ENCODE measurements around the gene SLC25A53. TPM values are rescaled to one million over a fixed set of nuclear protein-coding genes. Genes with fewer than 3 reads are reported as not detected.

SLC25A53 gene
- total RNA-seq, 1 donor = 7.6 TPM

DNA sequence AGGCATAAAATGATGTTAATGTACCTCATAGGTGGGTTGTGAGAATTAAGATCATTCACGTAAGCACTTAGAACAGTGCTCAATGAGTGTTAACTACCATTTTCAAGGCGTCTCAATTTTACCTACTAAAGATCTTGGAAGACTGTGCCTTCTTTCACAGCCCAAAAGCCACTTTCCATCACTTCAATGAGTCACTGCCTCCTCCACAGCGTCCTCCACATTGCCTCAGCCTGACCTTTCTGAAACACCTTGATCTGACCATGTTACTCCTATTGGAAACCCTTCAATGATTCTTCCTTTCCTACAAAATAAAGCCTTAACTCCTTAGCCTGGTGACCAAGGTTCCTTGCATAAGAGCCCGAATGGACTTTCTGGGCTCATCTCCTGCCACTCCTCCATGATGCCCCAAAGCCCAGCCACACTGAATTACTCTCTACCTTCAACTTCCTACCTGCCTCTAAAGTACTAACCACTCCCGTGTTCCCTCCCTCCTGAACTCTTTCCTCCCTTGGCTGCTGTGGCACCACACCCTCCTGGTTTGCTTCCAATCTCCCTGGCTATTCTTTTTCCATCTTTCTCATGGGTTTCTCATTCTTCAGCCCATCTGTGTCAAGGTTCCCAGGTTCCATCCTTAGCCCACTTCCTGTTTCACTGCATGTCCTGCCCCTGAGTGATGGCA lies 22.1 kb downstream of the SLC25A53 start:
- H2AFZ ChIP-seq (ENCODE audit: low read length) = no peak overlapping the region
- TF ChIP-seq, protein P1, sequence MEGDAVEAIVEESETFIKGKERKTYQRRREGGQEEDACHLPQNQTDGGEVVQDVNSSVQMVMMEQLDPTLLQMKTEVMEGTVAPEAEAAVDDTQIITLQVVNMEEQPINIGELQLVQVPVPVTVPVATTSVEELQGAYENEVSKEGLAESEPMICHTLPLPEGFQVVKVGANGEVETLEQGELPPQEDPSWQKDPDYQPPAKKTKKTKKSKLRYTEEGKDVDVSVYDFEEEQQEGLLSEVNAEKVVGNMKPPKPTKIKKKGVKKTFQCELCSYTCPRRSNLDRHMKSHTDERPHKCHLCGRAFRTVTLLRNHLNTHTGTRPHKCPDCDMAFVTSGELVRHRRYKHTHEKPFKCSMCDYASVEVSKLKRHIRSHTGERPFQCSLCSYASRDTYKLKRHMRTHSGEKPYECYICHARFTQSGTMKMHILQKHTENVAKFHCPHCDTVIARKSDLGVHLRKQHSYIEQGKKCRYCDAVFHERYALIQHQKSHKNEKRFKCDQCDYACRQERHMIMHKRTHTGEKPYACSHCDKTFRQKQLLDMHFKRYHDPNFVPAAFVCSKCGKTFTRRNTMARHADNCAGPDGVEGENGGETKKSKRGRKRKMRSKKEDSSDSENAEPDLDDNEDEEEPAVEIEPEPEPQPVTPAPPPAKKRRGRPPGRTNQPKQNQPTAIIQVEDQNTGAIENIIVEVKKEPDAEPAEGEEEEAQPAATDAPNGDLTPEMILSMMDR (IDR thresholded peaks at IDR 0.05; ENCODE audit: extremely low read depth, low read depth, low read length) = no peak
- no peaks in the 10 kb centered on the region for H3K79me2 ChIP-seq (ENCODE audit: insufficient read depth, low read length)
- H3K27me3 ChIP-seq (ENCODE audit: insufficient read depth, low read length) = no peaks in the 10 kb centered on the region
- H3K4me2 ChIP-seq (ENCODE audit: insufficient read depth, low read length) = no peak overlapping the region
- H3K4me1 ChIP-seq (ENCODE audit: insufficient read depth, low read length) = no peaks in the 10 kb centered on the region
- no peaks in the 10 kb centered on the region for H3K9me3 ChIP-seq (ENCODE audit: low read depth, low read length)
- H3K4me3 ChIP-seq (ENCODE audit: insufficient read depth, low read length) = no peak overlapping the region
- no peaks in the 10 kb centered on the region for H3K36me3 ChIP-seq (ENCODE audit: insufficient read depth, low read length)
- H3K27ac ChIP-seq (ENCODE audit: low read depth, low read length) = no peak overlapping the region
- H4K20me1 ChIP-seq (ENCODE audit: insufficient read depth, low read length) = no peaks in the 10 kb centered on the region
- no peak for DNase-seq (ENCODE audit: insufficient read length, low spot score, missing footprints)

DNA sequence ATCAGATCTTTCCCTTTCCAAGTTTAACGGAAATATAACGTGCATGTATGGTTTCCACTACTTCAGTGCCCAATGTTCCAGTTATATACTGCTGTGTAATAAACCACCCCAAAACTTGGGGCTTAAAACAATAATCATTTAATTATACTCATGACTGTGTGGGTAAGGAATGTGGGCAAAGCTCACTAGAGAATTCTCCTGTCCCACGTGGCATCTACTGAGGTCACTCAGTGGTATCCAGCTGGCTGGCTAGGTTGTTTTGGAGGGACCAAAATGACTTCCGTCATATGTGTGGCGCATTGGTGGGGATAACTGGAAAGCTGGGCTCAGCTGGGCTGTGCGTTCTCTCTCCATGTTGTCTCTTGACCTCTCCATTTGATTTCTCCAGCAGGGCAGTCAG lies 26.0 kb downstream of the SLC25A53 start:
- DNase-seq (ENCODE audit: insufficient read length, low spot score, missing footprints) = no peak
- Histone ChIP-seq H3K4me2 (ENCODE audit: insufficient read depth, low read length) (no peak overlapping the region), H3K4me1 (ENCODE audit: insufficient read depth, low read length) (no peaks in the 10 kb centered on the region), H3K27ac (ENCODE audit: low read depth, low read length) (no peak overlapping the region), H3K4me3 (ENCODE audit: insufficient read depth, low read length) (no peak overlapping the region), H4K20me1 (ENCODE audit: insufficient read depth, low read length) (no peaks in the 10 kb centered on the region), H3K9me3 (ENCODE audit: low read depth, low read length) (no peaks in the 10 kb centered on the region), H2AFZ (ENCODE audit: low read length) (no peak overlapping the region), H3K36me3 (ENCODE audit: insufficient read depth, low read length) (no peaks in the 10 kb centered on the region), H3K79me2 (ENCODE audit: insufficient read depth, low read length) (no peaks in the 10 kb centered on the region), H3K27me3 (ENCODE audit: insufficient read depth, low read length) (no peaks in the 10 kb centered on the region)
- TF ChIP-seq, protein P1 (IDR thresholded peaks at IDR 0.05; ENCODE audit: extremely low read depth, low read depth, low read length) = no peak

DNA sequence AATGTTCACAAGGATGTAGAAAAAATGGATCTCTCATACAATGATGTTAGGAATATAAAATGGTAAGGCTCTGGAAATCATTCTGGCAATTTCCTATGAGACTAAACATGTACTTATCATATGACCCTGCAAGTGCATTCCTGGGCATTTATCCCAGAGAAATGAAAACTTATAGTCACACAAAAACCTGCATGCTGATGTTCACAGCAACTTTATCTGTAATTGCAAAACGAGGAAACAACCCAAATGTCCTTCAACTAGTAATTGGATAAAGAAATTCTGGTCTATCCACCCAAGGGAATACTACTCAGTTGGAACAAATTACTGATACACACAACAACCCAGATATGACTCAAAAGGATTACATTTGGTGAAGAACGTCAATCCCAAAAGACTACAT lies 30.0 kb downstream of the SLC25A53 start:
- H3K27ac ChIP-seq (ENCODE audit: low read depth, low read length) = no peak overlapping the region
- DNase-seq (ENCODE audit: insufficient read length, low spot score, missing footprints) = no peak
- no peaks in the 10 kb centered on the region for H4K20me1 ChIP-seq (ENCODE audit: insufficient read depth, low read length)
- no peak overlapping the region for H3K4me3 ChIP-seq (ENCODE audit: insufficient read depth, low read length)
- H3K4me2 ChIP-seq (ENCODE audit: insufficient read depth, low read length) = no peak overlapping the region
- H3K9me3 ChIP-seq (ENCODE audit: low read depth, low read length) = no peaks in the 10 kb centered on the region
- no peaks in the 10 kb centered on the region for H3K79me2 ChIP-seq (ENCODE audit: insufficient read depth, low read length)
- H3K27me3 ChIP-seq (ENCODE audit: insufficient read depth, low read length) = no peaks in the 10 kb centered on the region
- no peak overlapping the region for H2AFZ ChIP-seq (ENCODE audit: low read length)
- no peaks in the 10 kb centered on the region for H3K4me1 ChIP-seq (ENCODE audit: insufficient read depth, low read length)
- TF ChIP-seq, protein P1 (IDR thresholded peaks at IDR 0.05; ENCODE audit: extremely low read depth, low read depth, low read length) = no peak
- no peaks in the 10 kb centered on the region for H3K36me3 ChIP-seq (ENCODE audit: insufficient read depth, low read length)

DNA sequence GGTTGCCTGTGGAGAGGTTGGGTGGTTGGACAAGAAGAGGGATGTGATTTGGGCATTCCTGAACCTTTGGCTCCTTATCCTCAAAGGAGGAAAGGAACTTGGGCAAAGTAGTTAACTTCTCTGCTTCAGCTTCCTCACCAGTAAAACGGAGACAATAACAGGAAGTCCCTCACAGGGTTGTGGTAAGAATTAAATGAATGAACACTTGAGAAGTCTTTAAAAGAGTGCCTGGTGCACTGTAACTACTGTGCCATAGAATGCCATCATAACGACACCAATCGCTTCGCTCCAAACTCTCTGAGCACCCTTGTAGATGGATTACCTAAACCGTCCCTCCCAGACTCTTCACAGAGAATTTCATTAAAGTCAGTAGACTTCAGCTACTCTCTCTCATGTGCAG lies 34.0 kb downstream of the SLC25A53 start:
- no peak overlapping the region for H3K4me3 ChIP-seq (ENCODE audit: insufficient read depth, low read length)
- H3K9me3 ChIP-seq (ENCODE audit: low read depth, low read length) = no peaks in the 10 kb centered on the region
- H3K4me2 ChIP-seq (ENCODE audit: insufficient read depth, low read length) = no peak overlapping the region
- H3K27ac ChIP-seq (ENCODE audit: low read depth, low read length) = no peak overlapping the region
- no peaks in the 10 kb centered on the region for H3K79me2 ChIP-seq (ENCODE audit: insufficient read depth, low read length)
- no peak for DNase-seq (ENCODE audit: insufficient read length, low spot score, missing footprints)
- H4K20me1 ChIP-seq (ENCODE audit: insufficient read depth, low read length) = no peaks in the 10 kb centered on the region
- no peaks in the 10 kb centered on the region for H3K4me1 ChIP-seq (ENCODE audit: insufficient read depth, low read length)
- TF ChIP-seq, protein P1 (IDR thresholded peaks at IDR 0.05; ENCODE audit: extremely low read depth, low read depth, low read length) = no peak
- no peaks in the 10 kb centered on the region for H3K36me3 ChIP-seq (ENCODE audit: insufficient read depth, low read length)
- peaks cover 9% of the 10 kb centered on the region for H3K27me3 ChIP-seq (ENCODE audit: insufficient read depth, low read length)
- no peak overlapping the region for H2AFZ ChIP-seq (ENCODE audit: low read length)
